ELR (cell line): ENCODE data around the gene SLC39A1.
"Not testable (repeated sequence)": the region's sequence is repeated elsewhere in the genome, so short reads cannot be mapped to it uniquely, and the experiment has no call there.

Experiments used
- DNase-seq: peaks from one replicate; pipeline ENCODE4 v3.0.0-alpha.2; 2015; ENCODE audit warnings: low read depth

SLC39A1 gene

DNA sequence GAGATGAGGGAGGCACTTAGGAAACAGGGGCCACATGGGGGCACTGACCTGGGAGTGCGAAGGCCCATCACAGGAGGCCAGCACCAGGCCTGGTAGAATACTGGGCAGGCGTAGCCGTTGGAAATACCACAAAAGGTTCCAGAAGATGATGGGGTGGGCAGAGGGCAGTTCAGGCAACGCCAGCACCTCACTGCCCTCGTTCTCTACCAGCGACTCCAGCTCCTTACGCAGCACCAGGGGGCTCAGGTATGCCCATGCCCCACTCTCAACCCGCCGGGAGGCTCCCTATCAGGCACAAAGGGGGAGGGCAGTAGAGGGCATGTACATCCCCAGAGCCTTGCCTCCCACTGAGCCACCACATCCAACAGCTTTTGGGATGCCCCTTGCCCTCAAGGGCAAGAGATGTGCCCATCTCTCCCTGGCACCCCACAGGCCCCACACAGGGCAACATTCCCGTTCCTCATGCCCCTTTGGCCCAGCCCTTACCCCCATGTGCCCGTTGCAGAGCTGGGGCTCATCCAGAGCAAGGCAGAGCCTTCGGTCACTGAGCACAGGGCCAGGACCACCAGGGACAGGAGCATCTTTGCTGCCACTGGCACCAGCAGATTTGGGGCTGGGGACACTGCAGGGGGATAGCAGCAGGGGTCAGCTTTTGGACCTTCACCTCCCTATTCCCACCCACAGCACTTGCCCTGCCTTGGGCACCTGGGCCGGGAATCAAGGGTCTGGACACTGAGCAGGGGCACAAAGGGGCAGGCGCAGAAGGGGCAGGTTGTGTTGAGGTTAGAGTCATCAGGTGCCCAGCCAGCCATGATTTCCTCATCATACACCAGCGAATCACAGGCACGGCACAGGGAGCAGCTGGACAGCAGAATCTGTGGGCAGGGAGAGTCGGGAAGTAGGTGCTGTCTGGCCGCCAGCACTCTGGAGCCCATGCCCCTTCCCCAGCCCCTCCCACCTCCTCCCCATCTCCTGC lies 30.9 kb downstream of the SLC39A1 start:
- no peak for DNase-seq

DNA sequence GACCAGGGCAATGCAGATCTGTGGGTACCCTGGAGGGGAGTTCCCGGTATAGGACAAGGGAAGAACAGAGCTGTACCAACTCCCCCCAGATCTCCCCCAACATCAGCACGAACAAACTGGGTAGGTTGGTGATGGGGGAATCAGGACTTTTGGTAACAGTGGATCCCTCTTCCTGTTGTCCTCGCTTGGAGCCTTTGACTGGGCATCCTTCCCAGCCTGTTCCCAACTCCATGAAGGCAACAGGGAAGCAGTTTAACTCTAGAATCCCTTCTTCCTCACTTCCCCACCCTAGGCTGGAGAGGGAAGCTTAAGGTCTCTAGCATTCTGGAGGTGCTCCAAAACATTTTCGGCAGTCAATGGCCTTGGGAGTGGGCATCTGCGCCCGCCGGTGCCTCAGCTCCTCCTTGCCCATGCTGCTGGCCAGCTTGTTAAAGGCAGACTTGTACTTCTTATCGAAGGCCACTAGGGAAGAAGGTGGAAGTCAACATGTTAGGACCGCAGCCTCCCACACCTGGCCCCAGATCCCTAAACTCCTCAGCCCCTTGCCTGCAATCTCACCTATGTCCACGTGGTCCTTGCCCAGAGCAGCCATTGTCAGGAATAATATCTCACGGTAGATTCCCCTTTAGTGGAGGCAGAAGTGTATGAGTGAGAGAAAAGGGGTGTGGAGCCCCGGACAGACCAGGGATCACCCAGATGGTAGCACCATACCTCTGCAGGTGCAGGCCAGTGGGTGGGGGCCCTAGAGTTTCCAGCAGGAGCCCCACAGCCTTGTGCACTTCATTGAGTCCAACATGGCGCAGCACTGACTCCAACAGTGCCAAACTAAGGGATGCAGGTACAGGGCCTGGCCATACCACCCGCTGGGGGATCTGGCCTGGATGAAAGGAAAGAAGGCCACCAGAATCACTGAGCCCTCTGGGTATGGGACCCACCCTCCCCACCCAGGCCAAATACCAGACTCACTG lies 33.1 kb downstream of the SLC39A1 start:
- no peak for DNase-seq

DNA sequence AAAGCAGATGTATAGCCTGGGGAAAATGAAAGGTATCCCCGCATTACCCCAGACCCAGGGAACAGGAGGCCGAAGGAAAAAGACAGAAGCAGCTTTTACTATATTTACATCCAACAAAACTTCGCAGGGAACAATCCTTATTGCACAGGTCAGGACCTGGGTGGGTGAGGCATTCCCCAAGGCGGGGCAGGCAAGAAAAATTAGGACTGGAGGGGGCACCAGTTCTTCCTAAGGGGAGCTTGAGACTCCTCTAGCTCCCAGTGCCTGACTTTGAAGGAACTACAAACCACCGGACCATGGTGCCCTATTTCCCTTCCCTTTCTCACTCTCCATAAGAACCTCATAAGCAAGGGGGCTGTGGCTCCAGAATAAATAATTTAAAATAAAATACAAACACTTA lies 33.9 kb downstream of the SLC39A1 start:
- no peak for DNase-seq

DNA sequence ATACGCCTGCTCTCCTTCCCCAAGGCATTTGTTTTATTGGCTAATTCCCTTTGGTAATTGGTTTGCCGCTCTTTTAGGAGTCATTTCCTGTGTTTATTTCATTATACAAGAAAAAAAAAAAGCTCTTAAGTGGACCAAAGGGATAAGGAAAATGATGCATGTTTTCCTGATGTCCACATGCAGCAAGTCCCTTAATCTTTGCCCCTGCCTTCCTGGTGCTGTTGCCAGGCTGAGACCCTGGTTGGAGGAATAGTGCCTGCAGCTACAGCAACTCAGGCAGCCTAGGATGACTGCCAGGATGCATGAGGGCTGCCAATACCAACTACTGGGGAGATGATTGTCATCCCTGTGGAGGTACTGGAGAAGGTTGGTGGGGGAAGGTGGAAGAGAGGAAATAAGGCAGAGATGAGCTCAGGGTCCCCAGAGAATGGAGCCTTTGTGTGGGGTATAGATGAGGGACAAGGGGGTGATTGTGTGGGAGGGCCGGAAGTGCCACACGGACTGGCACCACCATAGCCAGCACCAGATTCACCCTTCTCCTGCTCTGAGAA lies 34.5 kb downstream of the SLC39A1 start:
- DNase-seq = peak; percentile 78

DNA sequence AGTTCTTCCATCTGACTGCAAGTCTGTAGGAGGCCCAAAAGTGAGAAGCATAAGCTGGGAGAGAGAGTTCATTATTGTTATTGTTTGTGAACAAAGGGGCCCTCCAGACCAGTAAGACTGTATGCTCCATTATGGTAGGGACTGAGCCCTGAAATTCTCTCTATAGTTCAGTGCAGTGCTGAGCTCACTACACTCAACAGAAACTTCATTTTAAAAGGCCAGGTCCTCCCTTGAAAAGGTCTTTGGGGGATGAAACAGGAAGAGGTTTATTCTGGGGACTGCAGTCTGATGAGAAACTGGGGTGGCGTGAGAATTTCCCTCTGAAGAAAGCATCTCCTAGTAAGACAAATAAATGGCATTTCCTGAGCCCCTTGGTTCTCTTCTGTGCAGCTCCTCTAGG lies 35.1 kb downstream of the SLC39A1 start:
- no peak for DNase-seq

DNA sequence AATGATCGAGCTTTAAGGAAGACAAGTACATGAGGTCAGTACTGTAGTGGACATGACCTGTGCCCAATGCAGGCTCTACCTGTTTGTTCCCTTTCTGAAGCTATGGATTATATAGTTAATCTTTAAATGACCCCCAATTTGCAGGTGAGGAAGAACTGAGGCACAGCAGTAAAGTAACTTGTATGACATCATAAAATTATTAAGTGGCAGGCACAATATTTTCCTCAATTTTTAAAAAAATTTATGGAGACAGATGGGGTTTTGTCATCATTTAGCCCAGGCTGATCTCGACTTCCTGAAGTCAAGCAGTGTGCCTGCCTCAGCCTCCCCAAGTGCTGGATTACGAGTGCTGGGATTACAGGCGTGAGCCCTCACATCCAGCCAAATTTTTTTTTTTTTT lies 36.9 kb downstream of the SLC39A1 start:
- no peak for DNase-seq

DNA sequence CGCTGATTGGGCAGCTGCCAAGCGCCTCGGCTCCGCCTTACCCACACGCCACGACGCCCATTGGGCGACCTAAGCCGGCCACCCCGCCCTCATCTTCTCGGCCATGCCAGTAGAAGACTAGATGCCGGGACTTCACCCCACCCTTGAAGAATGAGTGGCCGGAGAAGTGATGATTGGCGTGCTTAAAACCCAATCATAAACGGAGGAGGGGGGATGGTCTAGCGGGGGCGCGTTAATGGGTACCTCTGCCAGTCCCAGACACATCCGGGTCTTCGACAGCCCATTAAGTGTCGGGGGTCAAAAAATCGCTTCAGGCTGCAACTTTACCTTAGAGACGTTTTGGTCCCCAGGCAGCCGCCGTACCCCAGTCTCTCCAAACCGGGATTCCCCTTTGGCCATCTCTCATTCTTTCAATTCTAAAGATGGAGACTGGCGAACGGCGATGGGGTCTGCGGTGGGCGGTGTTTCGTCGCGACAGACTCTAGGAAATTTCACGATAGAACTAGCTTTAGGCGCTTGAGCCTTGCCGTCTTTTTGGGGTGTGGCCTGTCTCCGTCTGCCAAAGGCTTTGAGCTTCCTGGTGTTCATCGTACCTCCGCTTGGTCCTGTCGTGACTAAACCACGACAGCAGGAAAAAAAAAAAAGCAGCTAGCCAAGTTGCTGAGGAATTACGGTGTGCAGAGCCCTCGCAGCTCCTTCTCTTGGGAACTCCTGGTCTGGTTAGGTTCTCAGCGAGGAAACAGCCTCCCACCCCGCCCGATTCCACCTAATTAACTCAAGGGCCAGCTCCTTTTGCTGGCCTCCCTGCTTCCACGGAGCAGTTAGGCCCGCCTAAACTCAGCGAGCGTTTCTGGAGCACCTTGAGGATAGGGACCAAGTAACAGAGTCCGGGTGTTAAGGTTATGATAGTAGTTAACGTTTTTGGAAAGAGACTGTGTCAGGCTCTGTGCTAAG lies 40.1 kb downstream of the SLC39A1 start, which contains the start of gene GATAD2B:
Gene GATAD2B (minus strand): TSS at position 1 of the 954 bp plus-strand sequence. CDS start 94,625 bp downstream, outside the sequence.
- DNase-seq = peak; percentile 100

DNA sequence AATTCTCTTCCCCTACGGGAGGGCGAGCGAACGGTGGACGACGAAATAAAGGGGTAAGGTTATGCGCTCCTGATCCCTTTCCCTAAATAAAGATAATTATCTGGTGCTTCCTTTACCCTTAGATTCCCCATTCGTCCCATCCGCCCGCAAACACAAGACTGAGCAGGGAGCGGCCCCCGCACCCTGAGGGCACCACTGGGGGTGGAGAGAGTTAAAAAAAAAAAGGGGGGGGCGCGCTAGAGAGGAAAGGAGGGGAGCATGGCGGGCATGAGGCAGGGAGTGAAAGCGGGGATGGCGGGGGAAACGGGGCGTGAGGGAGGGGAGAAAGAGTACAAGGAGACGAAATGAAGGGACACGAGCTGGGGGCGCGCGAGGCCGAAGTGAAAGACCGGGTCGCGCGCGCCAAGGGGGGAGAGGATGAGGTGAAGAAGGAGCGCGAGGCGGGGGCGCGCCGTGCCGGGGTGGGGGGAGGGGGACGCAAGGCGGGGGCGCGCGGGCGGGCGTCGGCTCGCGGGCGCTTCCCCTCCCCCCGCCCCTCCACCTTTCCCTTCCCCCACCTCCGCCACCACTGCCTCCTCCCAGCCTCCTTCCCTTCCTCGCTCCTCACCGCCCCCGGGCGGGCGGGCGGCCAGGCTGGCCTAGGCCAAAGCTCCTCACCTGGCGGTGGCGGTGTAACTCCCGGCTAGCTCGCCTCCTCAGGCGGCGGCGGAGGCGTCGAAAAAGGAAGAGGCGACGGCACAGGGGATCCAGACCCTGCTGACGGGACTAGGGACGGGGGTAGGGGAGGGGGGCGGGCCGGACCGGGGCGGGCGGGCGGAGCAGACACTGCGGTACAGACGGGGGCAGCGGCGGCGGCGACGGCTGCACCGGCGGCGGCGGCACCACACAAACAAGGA lies 41.0 kb downstream of the SLC39A1 start:
- peak; percentile 67 for DNase-seq

DNA sequence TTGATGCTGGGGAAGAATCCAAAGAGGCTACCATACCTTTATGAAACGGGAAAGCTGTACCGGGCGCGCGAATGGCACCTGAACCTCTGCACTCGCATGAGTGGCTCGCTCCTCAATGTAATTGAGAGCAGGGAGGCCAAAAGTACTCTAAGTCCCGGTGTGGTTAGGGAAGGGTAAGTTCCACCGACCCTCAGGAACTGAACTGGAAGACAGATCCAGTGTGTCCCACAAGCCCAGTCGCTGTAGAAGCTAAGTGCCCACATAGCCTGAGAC lies 41.6 kb downstream of the SLC39A1 start:
- DNase-seq = peak; percentile 36

DNA sequence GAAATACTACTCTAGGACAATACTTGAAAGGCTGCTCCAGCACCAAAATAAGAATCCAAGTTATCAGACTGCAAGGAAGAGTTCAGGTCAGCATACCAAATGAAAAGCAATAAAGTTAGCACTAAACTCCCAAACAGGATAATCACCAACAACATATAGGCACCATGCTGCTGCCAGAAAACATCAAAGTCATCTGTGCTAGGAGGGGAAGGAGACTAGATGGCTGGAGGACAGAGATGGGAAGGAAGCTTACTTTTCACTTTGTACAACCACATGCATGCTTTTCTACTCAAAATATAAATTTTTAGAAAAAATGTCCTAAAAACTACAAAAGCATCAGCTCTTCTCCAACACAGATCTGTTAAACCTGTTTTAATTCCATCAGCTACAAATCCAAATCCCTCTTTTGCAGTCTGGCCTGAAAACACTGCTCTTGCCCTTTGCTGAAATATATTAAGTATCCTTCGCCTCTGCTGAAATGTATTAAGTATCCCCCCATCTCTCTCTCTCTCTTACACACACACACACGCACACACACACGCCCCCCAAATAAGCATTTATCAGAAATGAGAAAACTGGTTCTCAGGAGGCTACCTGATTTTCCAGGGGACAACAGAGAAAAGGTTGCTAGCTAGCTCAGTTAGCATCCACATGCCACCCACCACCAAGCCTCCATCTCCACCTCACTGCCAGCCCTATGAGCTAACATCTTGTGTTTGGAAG lies 42.1 kb downstream of the SLC39A1 start:
- DNase-seq = no peak

DNA sequence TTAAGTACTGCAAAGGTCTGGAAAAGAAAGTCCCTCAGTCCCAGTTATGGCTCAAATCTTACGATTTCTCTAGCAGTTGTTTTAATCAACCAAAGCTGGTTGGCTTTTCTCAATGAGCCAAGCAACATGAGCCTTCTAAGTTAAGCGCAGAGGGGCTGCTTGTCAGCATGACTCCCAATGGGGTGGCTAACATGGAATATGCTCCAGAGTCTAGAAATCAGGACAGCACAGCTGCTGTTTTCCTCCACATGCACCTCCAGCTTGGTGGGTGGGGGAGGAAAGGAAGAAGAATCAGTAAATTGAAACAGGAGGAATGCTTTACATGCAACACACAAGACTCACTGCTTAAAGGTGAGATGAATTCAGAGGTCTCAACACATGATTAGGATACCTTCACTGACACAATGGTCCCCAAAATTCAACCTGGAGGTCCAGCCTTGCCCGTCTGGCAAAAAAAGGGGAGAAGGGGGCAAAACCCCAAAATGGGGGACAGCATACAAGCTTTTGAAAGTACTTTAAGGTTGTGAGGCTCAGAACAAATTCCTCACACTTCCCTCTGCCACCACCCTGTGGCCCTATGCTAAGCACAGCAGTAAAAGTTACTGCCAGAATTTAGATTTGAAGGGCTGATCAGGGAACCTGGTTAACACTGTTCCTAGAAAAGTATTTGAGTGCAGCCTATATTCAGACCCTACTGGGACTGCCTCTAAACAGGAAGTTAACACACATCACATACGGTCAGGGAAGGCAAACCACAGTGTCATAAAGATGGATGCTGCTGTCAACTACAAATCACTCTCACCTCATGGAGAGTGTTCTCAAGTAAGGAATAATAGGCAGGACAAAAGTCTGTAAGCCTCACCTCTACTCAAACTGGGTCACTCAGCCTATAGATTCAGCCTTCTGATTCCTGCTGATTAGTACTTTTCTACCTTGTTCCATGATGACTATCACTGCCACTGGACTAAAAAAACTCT lies 43.2 kb downstream of the SLC39A1 start:
- peak; percentile 50 for DNase-seq

DNA sequence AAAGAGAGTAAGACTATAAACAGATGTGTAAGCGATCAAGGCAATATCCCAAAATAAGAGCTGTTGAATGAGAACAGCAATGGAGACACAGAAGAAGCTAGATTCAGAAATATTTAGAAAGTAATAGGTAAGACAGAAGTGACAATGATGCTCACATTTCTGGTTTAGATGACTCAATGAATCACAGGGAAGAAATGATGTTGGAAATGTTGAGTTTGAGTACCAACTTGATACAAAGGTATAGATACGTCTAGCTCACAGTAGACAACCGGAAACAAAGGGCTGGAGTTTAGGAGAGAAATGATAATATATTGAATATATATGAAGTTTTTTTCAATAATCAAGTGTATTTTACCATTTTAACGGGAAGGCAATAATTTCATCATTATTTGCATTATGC lies 47.0 kb downstream of the SLC39A1 start:
- DNase-seq = no peak

DNA sequence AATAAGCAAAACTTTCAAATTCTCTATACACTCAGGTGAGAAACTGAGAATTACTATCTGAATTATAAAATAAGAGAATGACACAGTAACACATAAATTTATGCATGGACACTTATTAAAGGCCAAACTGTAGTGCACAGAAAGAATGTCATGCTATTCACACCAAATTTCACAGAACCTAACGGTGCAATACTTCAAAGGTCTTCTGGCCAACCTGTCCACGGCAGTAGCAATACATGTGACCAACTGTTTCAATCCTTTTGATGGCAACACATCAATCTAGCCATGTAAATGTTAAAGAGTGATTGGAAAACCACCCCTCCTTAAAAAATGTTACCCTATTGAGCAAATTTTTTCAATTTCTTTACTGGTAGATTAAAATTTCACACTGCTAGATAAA lies 51.0 kb downstream of the SLC39A1 start:
- DNase-seq = no peak

DNA sequence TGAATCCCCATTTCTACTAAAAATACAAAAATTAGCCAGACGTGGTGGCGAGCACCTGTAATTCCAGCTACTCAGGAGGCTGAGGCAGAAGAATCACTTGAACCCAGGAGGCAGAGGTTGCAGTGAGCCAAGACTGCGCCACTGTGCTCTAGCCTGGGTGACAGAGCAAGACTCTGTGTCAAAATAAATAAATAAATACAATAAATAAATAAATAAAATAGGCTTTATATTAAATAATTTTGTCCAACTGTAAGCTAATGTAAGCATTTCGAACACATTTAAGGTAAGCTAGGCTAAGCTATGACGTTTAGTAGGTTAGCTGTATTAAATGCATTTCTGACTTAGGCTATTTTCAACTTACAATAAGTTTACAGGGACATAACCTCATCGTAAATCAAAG lies 52.8 kb downstream of the SLC39A1 start:
- DNase-seq = not testable (repeated sequence)
